ENCODE results near the gene MROH2A. TPM values are rescaled to one million over a fixed set of nuclear protein-coding genes. Genes with fewer than 3 reads are reported as not detected.

Gene MROH2A
- total RNA-seq, 1 donor from 2014 or later, result 0.31 TPM

GRCh38 chr2:233828546-233829192, 50.5 kb downstream of the MROH2A start:
- no peaks in the 10 kb centered on the region for H3K36me3 Mint-ChIP-seq (ENCODE audit: low read depth, unreplicated experiment)

GRCh38 chr2:233829193-233830110, 51.3 kb downstream of the MROH2A start:
- Mint-ChIP-seq H3K27ac (ENCODE audit: unreplicated experiment) (no peak overlapping the region), H3K27me3 (ENCODE audit: unreplicated experiment) (peaks cover 2% of the 10 kb centered on the region), H3K4me3 (ENCODE audit: unreplicated experiment) (no peak overlapping the region), H3K4me1 (ENCODE audit: unreplicated experiment) (no peaks in the 10 kb centered on the region), H3K36me3 (ENCODE audit: low read depth, unreplicated experiment) (no peaks in the 10 kb centered on the region), H3K9me3 (ENCODE audit: unreplicated experiment) (no peaks in the 10 kb centered on the region)
- TF ChIP-seq CTCF (IDR thresholded peaks at IDR 0.05; ENCODE audit: unreplicated experiment), result no peak
- no peak for DNase-seq (ENCODE audit: low spot score)

More at GRCh38 chr2:233828546-233829192, 50.5 kb downstream of the MROH2A start:
- TF ChIP-seq CTCF (IDR thresholded peaks at IDR 0.05; ENCODE audit: unreplicated experiment), result no peak
- no peak overlapping the region for H3K27ac Mint-ChIP-seq (ENCODE audit: unreplicated experiment)
- no peak overlapping the region for H3K4me3 Mint-ChIP-seq (ENCODE audit: unreplicated experiment)
- peaks cover under 1% of the 10 kb centered on the region for H3K27me3 Mint-ChIP-seq (ENCODE audit: unreplicated experiment)
- no peaks in the 10 kb centered on the region for H3K4me1 Mint-ChIP-seq (ENCODE audit: unreplicated experiment)
- no peak for DNase-seq (ENCODE audit: low spot score)
- H3K9me3 Mint-ChIP-seq (ENCODE audit: unreplicated experiment), result no peaks in the 10 kb centered on the region

GRCh38 chr2:233830111-233830802, 52.1 kb downstream of the MROH2A start:
- H3K36me3 Mint-ChIP-seq (ENCODE audit: low read depth, unreplicated experiment), result no peaks in the 10 kb centered on the region
- H3K27me3 Mint-ChIP-seq (ENCODE audit: unreplicated experiment), result peaks cover 4% of the 10 kb centered on the region
- H3K27ac Mint-ChIP-seq (ENCODE audit: unreplicated experiment), result no peak overlapping the region
- H3K9me3 Mint-ChIP-seq (ENCODE audit: unreplicated experiment), result no peaks in the 10 kb centered on the region
- no peak for DNase-seq (ENCODE audit: low spot score)
- no peaks in the 10 kb centered on the region for H3K4me1 Mint-ChIP-seq (ENCODE audit: unreplicated experiment)
- no peak for TF ChIP-seq CTCF (IDR thresholded peaks at IDR 0.05; ENCODE audit: unreplicated experiment)
- no peak overlapping the region for H3K4me3 Mint-ChIP-seq (ENCODE audit: unreplicated experiment)

- peaks cover 4% of the 10 kb centered on the region for H3K27me3 Mint-ChIP-seq (ENCODE audit: unreplicated experiment)
- H3K36me3 Mint-ChIP-seq (ENCODE audit: low read depth, unreplicated experiment), result no peaks in the 10 kb centered on the region
- no peaks in the 10 kb centered on the region for H3K4me1 Mint-ChIP-seq (ENCODE audit: unreplicated experiment)
- DNase-seq (ENCODE audit: low spot score), result no peak
- no peak overlapping the region for H3K27ac Mint-ChIP-seq (ENCODE audit: unreplicated experiment)
- no peak for TF ChIP-seq CTCF (IDR thresholded peaks at IDR 0.05; ENCODE audit: unreplicated experiment)
- H3K9me3 Mint-ChIP-seq (ENCODE audit: unreplicated experiment), result no peaks in the 10 kb centered on the region
- H3K4me3 Mint-ChIP-seq (ENCODE audit: unreplicated experiment), result no peak overlapping the region
These were observed 53.0 kb downstream of the MROH2A start for GRCh38 chr2:233831011-233831721.

Measured in endothelial cell (in vitro differentiated cells).